Suprapubic skin (tissue), 4 donors: ENCODE data around the gene ENG. TPM values are rescaled to one million over a fixed set of nuclear protein-coding genes. Genes with fewer than 3 reads are reported as not detected.

Source experiments
- DNase-seq, 2 donors: peaks; one replicate each; pipeline ENCODE4 v3.0.0-alpha.2; 2019; ENCODE audit warnings: low spot score in 2 of 2
- H3K27ac ChIP-seq: fragments of 200-600 bp; sonication (generic); one replicate; pipeline ENCODE4 v1.5.1; 2019
- H3K27me3 ChIP-seq: fragments of 200-600 bp; sonication (generic); one replicate; pipeline ENCODE4 v1.5.1; 2019
- H3K36me3 ChIP-seq: fragments of 200-600 bp; sonication (generic); one replicate; pipeline ENCODE4 v1.5.1; 2019
- H3K4me1 ChIP-seq: fragments of 200-600 bp; sonication (generic); one replicate; pipeline ENCODE4 v1.5.1; 2019
- H3K4me3 ChIP-seq: fragments of 200-600 bp; sonication (generic); one replicate; pipeline ENCODE4 v1.5.1; 2019; ENCODE audit warnings: mild to moderate bottlenecking
- H3K9me3 ChIP-seq: fragments of 200-600 bp; sonication (generic); one replicate; pipeline ENCODE4 v1.5.1; 2019
- EP300 ChIP-seq: sonication (generic); formaldehyde crosslinking; IDR thresholded peaks from one replicate; pipeline ENCODE4 v1.6.1; 2017; ENCODE audit warnings: antibody characterized with exemption
- POLR2A ChIP-seq, 2 donors: fragments of 450-650 bp; IDR thresholded peaks; one replicate each; pipeline ENCODE4 v1.6.1; 2017; ENCODE audit warnings: antibody characterized with exemption in 2 of 2, mild to moderate bottlenecking in 2 of 2, moderate library complexity in 2 of 2
- POLR2AphosphoS5 ChIP-seq, 3 donors: sonication (generic); formaldehyde crosslinking; IDR thresholded peaks; one replicate each; pipeline ENCODE4 v1.6.1; 2017; ENCODE audit warnings: antibody characterized with exemption in 3 of 3
- WGBS: methylation state at CpG from one replicate; pipeline ENCODE4 v1.1.5; 2018; 5-methylcytosine and 5-hydroxymethylcytosine counted together
- total RNA-seq, 4 donors: library from RNA; depleted of rRNA; stranded (reverse); fragments of >200 nt; gene quantifications; one replicate each; pipeline ENCODE4 v1.1.0, GENCODE V29; 2016
- TF ChIP-seq, protein P1 (sequence below), 2 donors: fragments of 200-600 bp in 1 of 2; fragments of 450-650 bp in 1 of 2; sonication (generic) in 1 of 2; IDR thresholded peaks; one replicate each; pipeline ENCODE4 v1.5.1; 2016 to 2019; ENCODE audit warnings: antibody characterized with exemption in 2 of 2, mild to moderate bottlenecking in 1 of 2, moderate library complexity in 1 of 2

The ENG gene
- total RNA-seq, 4 donors from 2014 or later = 17.2 to 38.7 (median 31.2) TPM

DNA sequence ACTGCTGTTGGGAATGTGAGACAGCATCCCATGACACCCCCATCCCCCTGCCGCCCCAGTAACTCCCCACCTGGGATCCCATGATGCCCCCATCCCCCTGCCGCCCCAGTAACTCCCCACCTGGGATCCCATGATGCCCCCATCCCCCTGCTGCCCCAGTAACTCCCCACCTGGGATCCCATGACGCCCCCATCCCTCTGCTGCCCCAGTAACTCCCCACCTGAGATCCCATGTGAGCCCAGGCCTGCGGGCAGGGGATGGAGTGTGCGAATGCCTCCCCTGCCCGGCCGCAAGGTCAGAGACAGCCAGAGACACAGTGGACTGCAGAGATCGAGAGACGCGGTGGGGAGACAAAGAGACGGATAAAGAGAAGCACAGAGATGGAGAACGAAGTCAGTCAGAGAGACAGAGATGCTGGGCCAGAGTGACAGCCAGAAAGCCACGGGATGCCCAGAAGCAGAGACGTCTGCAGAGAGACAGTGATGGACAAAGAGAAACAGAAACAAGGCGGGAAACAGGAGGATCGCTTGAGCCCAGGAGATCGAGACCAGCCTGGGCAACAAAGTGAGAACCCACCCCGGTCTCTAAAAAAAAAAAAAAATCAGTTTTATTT is 77.0 kb downstream of the ENG start:
- peaks cover 17% of the 10 kb centered on the region for H3K4me1 ChIP-seq
- H3K27me3 ChIP-seq = no peaks in the 10 kb centered on the region
- no peaks in the 10 kb centered on the region for H3K36me3 ChIP-seq
- 75% methylated on average over 18 of the region's 18 CpGs for WGBS
- no peaks in the 10 kb centered on the region for H3K9me3 ChIP-seq
- no peak overlapping the region for H3K27ac ChIP-seq
- peak overlapping the region; percentile 21 for H3K4me3 ChIP-seq
- no peak for TF ChIP-seq POLR2AphosphoS5 (IDR thresholded peaks at IDR 0.05)
- TF ChIP-seq, protein P1, sequence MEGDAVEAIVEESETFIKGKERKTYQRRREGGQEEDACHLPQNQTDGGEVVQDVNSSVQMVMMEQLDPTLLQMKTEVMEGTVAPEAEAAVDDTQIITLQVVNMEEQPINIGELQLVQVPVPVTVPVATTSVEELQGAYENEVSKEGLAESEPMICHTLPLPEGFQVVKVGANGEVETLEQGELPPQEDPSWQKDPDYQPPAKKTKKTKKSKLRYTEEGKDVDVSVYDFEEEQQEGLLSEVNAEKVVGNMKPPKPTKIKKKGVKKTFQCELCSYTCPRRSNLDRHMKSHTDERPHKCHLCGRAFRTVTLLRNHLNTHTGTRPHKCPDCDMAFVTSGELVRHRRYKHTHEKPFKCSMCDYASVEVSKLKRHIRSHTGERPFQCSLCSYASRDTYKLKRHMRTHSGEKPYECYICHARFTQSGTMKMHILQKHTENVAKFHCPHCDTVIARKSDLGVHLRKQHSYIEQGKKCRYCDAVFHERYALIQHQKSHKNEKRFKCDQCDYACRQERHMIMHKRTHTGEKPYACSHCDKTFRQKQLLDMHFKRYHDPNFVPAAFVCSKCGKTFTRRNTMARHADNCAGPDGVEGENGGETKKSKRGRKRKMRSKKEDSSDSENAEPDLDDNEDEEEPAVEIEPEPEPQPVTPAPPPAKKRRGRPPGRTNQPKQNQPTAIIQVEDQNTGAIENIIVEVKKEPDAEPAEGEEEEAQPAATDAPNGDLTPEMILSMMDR (IDR thresholded peaks at IDR 0.05) = no peak
- no peak for TF ChIP-seq EP300
- no peak for TF ChIP-seq POLR2A (IDR thresholded peaks at IDR 0.05)
- no peak for DNase-seq

DNA sequence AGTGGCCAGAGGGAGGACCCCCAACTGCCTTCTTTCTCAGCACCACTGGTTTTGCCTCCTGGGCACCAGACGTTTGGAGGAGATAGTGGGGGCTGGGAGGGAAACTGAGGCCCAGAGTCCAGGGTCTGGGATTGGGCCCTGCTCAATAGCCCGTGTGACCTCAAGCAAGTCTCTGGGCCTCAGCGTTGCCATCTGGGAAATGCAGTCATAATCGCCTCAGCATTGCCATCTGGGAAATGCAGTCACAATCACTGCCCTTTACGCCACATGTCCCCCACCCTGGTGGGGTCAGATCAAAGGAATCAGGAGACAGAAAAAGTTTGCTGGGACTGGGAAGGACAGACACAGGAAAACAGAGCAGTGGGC is 77.6 kb downstream of the ENG start:
- Histone ChIP-seq H3K27ac (no peak overlapping the region), H3K4me1 (peaks cover 17% of the 10 kb centered on the region), H3K27me3 (no peaks in the 10 kb centered on the region), H3K36me3 (no peaks in the 10 kb centered on the region), H3K4me3 (peak overlapping the region; percentile 21), H3K9me3 (no peaks in the 10 kb centered on the region)
- TF ChIP-seq, protein P1 (IDR thresholded peaks at IDR 0.05) = no peak
- TF ChIP-seq POLR2AphosphoS5 (IDR thresholded peaks at IDR 0.05) = no peak
- TF ChIP-seq POLR2A (IDR thresholded peaks at IDR 0.05) = no peak
- no peak for TF ChIP-seq EP300
- 69% methylated on average over 2 of the region's 5 CpGs for WGBS
- no peak for DNase-seq

DNA sequence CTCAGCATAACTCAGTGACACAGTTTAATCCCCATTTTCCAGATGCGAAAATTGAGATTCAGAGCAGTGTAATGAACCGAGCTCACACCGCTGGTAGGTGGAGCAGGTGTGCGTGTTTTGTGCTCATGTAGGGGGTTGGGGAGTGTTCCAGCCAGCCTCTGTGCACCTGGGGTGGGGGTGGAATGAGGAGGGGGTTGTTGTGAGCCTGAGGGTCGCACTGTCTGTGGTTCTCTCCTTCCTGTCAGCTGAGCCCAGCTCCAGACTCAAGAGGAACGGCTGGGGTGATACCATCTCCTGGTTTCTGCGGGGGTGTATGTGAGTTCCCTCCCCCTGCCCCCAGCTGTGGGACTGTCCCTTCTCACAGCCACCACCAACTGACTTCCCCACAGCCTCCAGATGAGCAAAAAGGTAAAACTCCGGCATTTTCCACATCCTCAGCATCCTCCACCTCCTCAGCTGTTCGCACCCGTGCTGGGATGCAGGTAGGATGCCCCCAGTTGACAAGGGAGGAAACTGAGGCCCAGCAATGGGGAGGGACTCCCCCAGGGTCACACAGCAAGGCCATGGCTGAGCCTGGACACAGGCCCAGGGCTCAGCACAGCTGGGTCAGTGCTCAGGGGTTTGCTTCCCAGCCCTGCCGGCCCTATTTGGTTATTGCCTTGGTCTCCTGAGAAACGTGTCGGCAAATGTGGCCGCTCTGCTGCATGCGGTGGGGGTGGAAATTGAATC is 78.1 kb downstream of the ENG start:
- H3K27ac ChIP-seq = no peak overlapping the region
- 69% methylated on average over 10 of the region's 15 CpGs for WGBS

DNA sequence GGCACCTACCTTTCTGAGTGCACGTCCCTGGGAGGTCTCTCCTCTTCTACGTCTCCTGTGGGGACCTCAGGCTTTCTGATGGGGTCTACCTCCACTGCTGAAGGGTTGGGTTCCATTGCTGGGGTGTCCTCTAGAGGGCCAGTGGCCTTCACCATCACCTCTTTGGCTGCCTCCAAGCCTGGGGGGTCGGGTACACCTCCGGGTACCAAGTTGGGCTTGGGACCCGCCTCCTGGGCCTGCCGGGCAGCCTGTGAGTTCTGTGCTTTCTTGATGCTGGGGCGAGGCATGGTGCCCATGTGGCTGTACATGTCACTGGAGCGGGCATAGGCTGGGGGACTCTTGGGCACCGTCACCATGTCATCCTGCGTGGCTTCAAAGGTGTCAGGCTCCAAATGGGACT is 80.5 kb downstream of the ENG start:
- H3K27ac ChIP-seq = no peak overlapping the region
- no peak for DNase-seq
- WGBS = 92% methylated on average over 6 of the region's 10 CpGs
- no peak for TF ChIP-seq EP300
- TF ChIP-seq POLR2A (IDR thresholded peaks at IDR 0.05) = no peak
- TF ChIP-seq, protein P1 (IDR thresholded peaks at IDR 0.05) = no peak
- TF ChIP-seq POLR2AphosphoS5 (IDR thresholded peaks at IDR 0.05) = no peak
- peaks cover 29% of the 10 kb centered on the region for H3K4me1 ChIP-seq
- H3K27me3 ChIP-seq = no peaks in the 10 kb centered on the region
- no peaks in the 10 kb centered on the region for H3K9me3 ChIP-seq
- H3K4me3 ChIP-seq = no peak overlapping the region
- no peaks in the 10 kb centered on the region for H3K36me3 ChIP-seq

More for the DNA sequence above, 78.1 kb downstream of the ENG start:
- TF ChIP-seq, protein P1 (IDR thresholded peaks at IDR 0.05) = no peak
- TF ChIP-seq POLR2AphosphoS5 (IDR thresholded peaks at IDR 0.05) = no peak
- TF ChIP-seq POLR2A (IDR thresholded peaks at IDR 0.05) = no peak
- TF ChIP-seq EP300 = no peak
- Histone ChIP-seq H3K36me3 (no peaks in the 10 kb centered on the region), H3K9me3 (no peaks in the 10 kb centered on the region), H3K4me1 (peaks cover 22% of the 10 kb centered on the region), H3K4me3 (peak overlapping the region; percentile 21), H3K27me3 (no peaks in the 10 kb centered on the region)
- no peak for DNase-seq

DNA sequence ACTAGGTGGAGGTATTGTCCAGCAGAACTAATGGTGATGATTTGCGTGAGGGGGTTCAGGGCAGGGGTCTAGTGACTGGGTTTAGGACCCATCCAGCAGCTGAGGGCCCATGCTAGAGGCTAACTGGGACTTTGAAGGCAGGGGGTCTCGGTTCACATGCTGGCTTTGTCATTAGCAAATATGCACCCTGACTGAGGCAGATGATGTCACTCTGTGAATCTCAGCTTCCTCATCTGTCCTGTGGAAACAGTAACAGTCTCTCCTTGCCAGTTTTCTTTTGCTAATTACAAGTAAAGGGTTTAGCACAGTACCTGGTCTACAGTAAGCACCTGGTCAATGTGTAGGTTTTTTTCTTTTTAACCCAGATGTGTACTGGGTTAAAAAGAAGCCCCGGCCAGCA is 81.2 kb downstream of the ENG start:
- Histone ChIP-seq H3K27ac (no peak overlapping the region), H3K4me1 (peaks cover 29% of the 10 kb centered on the region), H3K9me3 (no peaks in the 10 kb centered on the region), H3K27me3 (no peaks in the 10 kb centered on the region), H3K36me3 (no peaks in the 10 kb centered on the region), H3K4me3 (no peak overlapping the region)
- TF ChIP-seq POLR2A (IDR thresholded peaks at IDR 0.05) (no peak), POLR2AphosphoS5 (IDR thresholded peaks at IDR 0.05) (no peak), EP300 (no peak)
- TF ChIP-seq, protein P1 (IDR thresholded peaks at IDR 0.05) = no peak
- DNase-seq = no peak
- 94% methylated on average over 3 of the region's 3 CpGs for WGBS
